ENCODE results near the gene NOL12.

DNA sequence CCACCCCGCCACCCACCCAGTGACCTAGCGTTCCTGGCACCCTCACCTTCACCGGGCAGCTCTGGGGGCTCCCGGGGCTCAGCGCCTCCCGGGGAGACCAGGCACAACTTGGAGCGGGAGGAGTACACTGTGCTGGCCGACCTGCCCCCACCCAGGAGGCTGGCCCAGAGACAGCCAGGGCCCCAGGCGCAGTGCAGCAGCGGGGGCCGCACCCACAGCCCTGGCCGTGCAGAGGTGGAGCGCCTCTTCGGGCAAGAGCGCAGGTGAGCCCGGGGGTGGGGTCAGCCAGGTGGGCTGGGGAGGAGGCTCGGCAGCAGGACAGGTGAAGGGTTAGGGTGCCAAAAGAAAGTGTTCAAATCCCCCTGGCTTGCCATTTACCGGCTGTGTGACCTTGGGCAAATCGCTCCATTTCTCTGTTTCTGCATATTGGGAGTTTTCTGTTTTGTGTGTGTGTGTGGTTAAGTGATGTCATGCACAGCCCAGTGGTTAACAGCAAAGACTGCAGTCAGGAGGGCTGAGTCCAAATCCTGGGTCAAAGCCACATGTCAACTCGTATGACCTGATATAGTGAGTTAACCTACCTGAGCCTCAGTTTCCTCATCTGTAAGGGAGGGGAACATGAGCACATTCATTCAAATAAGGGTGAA is 40.2 kb downstream of the NOL12 start:
- TF ChIP-seq, protein P1, sequence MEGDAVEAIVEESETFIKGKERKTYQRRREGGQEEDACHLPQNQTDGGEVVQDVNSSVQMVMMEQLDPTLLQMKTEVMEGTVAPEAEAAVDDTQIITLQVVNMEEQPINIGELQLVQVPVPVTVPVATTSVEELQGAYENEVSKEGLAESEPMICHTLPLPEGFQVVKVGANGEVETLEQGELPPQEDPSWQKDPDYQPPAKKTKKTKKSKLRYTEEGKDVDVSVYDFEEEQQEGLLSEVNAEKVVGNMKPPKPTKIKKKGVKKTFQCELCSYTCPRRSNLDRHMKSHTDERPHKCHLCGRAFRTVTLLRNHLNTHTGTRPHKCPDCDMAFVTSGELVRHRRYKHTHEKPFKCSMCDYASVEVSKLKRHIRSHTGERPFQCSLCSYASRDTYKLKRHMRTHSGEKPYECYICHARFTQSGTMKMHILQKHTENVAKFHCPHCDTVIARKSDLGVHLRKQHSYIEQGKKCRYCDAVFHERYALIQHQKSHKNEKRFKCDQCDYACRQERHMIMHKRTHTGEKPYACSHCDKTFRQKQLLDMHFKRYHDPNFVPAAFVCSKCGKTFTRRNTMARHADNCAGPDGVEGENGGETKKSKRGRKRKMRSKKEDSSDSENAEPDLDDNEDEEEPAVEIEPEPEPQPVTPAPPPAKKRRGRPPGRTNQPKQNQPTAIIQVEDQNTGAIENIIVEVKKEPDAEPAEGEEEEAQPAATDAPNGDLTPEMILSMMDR (IDR thresholded peaks at IDR 0.05; ENCODE audit: borderline replicate concordance, extremely low read depth, low read length, poor library complexity, severe bottlenecking) = peak; percentile 41
- TF ChIP-seq EZH2 (IDR thresholded peaks at IDR 0.05; ENCODE audit: borderline replicate concordance, low read depth, low read length, severe bottlenecking) = no peak

All from DND-41 (cell line).